ENCODE measurements around the gene COL24A1. TPM values are rescaled to one million over a fixed set of nuclear protein-coding genes. Genes with fewer than 3 reads are reported as not detected.

COL24A1 gene
- total RNA-seq: not detected in 2 replicates

- DNase-seq (peak; percentile 9), ATAC-seq (ENCODE audit: low read depth) (no peak)
- no peak within 1 kb of the TSS for H3K4me3 Mint-ChIP-seq
- H3K4me1 Mint-ChIP-seq: peaks cover 13% of the 10 kb centered on the region
- no peak within 1 kb of the TSS for H3K27ac Mint-ChIP-seq
- peaks cover 34% of the 10 kb centered on the region for H3K27me3 Mint-ChIP-seq
- ChIA-PET CTCF (no interaction called here), POLR2A (no interaction called here)
- H3K36me3 Mint-ChIP-seq (ENCODE audit: low read depth): no peaks in the 10 kb centered on the region
- intact Hi-C loops (cut with micrococcal nuclease): no loop called here
- no peak for TF ChIP-seq CTCF (IDR thresholded peaks at IDR 0.05)
- H3K9me3 Mint-ChIP-seq: no peaks in the 10 kb centered on the region
Measured at GRCh38 chr1:86156566-86157455, at the start of gene COL24A1. COL24A1 (minus strand) TSS chr1:86156772; CDS start chr1:86156396, 376 bp downstream.

GRCh38 chr1:86205741-86206140 is 49.2 kb upstream of the COL24A1 start:
- no peak for TF ChIP-seq CTCF (IDR thresholded peaks at IDR 0.05)
- intact Hi-C loops (cut with micrococcal nuclease): no loop called here
- H3K4me3 Mint-ChIP-seq: no peak overlapping the region
- POLR2A ChIA-PET: no interaction called here
- H3K36me3 Mint-ChIP-seq (ENCODE audit: low read depth): no peaks in the 10 kb centered on the region
- H3K27me3 Mint-ChIP-seq: no peaks in the 10 kb centered on the region
- H3K4me1 Mint-ChIP-seq: no peaks in the 10 kb centered on the region
- ATAC-seq (ENCODE audit: low read depth): no peak
- no peak overlapping the region for H3K27ac Mint-ChIP-seq
- CTCF ChIA-PET: no interaction called here
- no peaks in the 10 kb centered on the region for H3K9me3 Mint-ChIP-seq
- DNase-seq: no peak

- Mint-ChIP-seq H3K4me3 (no peak overlapping the region), H3K36me3 (ENCODE audit: low read depth) (no peaks in the 10 kb centered on the region), H3K27me3 (no peaks in the 10 kb centered on the region), H3K27ac (no peak overlapping the region), H3K9me3 (no peaks in the 10 kb centered on the region), H3K4me1 (no peaks in the 10 kb centered on the region)
- no peak for TF ChIP-seq CTCF (IDR thresholded peaks at IDR 0.05)
- no peak for DNase-seq
- no peak for ATAC-seq (ENCODE audit: low read depth)
- POLR2A ChIA-PET: no interaction called here
- intact Hi-C loops (cut with micrococcal nuclease): no loop called here
- CTCF ChIA-PET: no interaction called here
Measured at GRCh38 chr1:86202552-86203340, 46.2 kb upstream of the COL24A1 start.

GRCh38 chr1:86201311-86201710 is 44.7 kb upstream of the COL24A1 start:
- Mint-ChIP-seq H3K9me3 (no peaks in the 10 kb centered on the region), H3K4me1 (no peaks in the 10 kb centered on the region), H3K27me3 (no peaks in the 10 kb centered on the region), H3K4me3 (no peak overlapping the region), H3K36me3 (ENCODE audit: low read depth) (no peaks in the 10 kb centered on the region), H3K27ac (no peak overlapping the region)
- DNase-seq: no peak
- intact Hi-C loops (cut with micrococcal nuclease): no loop called here
- POLR2A ChIA-PET: no interaction called here
- no peak for TF ChIP-seq CTCF (IDR thresholded peaks at IDR 0.05)
- no peak for ATAC-seq (ENCODE audit: low read depth)
- CTCF ChIA-PET: no interaction called here

- no peak for TF ChIP-seq CTCF (IDR thresholded peaks at IDR 0.05)
- Mint-ChIP-seq H3K27me3 (no peaks in the 10 kb centered on the region), H3K36me3 (ENCODE audit: low read depth) (no peaks in the 10 kb centered on the region), H3K27ac (no peak overlapping the region), H3K9me3 (no peaks in the 10 kb centered on the region), H3K4me1 (no peaks in the 10 kb centered on the region), H3K4me3 (no peak overlapping the region)
- DNase-seq: no peak
- CTCF ChIA-PET: no interaction called here
- intact Hi-C loops (cut with micrococcal nuclease): no loop called here
- no peak for ATAC-seq (ENCODE audit: low read depth)
- POLR2A ChIA-PET: no interaction called here
Measured at GRCh38 chr1:86200901-86201300, 44.3 kb upstream of the COL24A1 start.
